Sigmoid colon (tissue), 4 donors: ENCODE measurements around the gene LYRM4.

ENCODE experiments used
- CTCF ChIP-seq, 4 experiments: fragments of 450-650 bp in 3 of 4; fragments of 200-600 bp in 1 of 4; IDR thresholded peaks; one replicate each; pipeline ENCODE4 v1.5.1; 2016 to 2019; ENCODE audit warnings: antibody characterized with exemption in 4 of 4, mild to moderate bottlenecking in 3 of 4, moderate library complexity in 2 of 4
- EP300 ChIP-seq, 4 donors: sonication (generic); formaldehyde crosslinking; IDR thresholded peaks; one replicate each; pipeline ENCODE4 v1.6.1; 2017; ENCODE audit warnings: antibody characterized with exemption in 4 of 4
- POLR2A ChIP-seq, 2 donors: fragments of 450-650 bp; IDR thresholded peaks; one replicate each; pipeline ENCODE4 v1.6.1; 2016; ENCODE audit warnings: antibody characterized with exemption in 2 of 2, mild to moderate bottlenecking in 2 of 2, moderate library complexity in 2 of 2
- POLR2AphosphoS5 ChIP-seq, 4 donors: sonication (generic); formaldehyde crosslinking; IDR thresholded peaks; one replicate each; pipeline ENCODE4 v1.6.1; 2017; ENCODE audit warnings: antibody characterized with exemption in 4 of 4

GRCh38 chr6:5121479-5121878 lies 139.3 kb downstream of the LYRM4 start:
- TF ChIP-seq CTCF (IDR thresholded peaks at IDR 0.05), result no peak
- no peak for TF ChIP-seq POLR2A (IDR thresholded peaks at IDR 0.05)
- TF ChIP-seq EP300 (IDR thresholded peaks at IDR 0.05), result no peak
- no peak for TF ChIP-seq POLR2AphosphoS5 (IDR thresholded peaks at IDR 0.05)
